ENCODE measurements around the gene HNF1B.

- TF ChIP-seq, protein P1, sequence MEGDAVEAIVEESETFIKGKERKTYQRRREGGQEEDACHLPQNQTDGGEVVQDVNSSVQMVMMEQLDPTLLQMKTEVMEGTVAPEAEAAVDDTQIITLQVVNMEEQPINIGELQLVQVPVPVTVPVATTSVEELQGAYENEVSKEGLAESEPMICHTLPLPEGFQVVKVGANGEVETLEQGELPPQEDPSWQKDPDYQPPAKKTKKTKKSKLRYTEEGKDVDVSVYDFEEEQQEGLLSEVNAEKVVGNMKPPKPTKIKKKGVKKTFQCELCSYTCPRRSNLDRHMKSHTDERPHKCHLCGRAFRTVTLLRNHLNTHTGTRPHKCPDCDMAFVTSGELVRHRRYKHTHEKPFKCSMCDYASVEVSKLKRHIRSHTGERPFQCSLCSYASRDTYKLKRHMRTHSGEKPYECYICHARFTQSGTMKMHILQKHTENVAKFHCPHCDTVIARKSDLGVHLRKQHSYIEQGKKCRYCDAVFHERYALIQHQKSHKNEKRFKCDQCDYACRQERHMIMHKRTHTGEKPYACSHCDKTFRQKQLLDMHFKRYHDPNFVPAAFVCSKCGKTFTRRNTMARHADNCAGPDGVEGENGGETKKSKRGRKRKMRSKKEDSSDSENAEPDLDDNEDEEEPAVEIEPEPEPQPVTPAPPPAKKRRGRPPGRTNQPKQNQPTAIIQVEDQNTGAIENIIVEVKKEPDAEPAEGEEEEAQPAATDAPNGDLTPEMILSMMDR (IDR thresholded peaks at IDR 0.05) = no peak
- TF ChIP-seq POLR2A (IDR thresholded peaks at IDR 0.05) = no peak
These were observed 93.0 kb downstream of the HNF1B start for GRCh38 chr17:37651849-37652248.

All from right lobe of liver (tissue), 4 donors.